ENCODE results near the gene FAM76A. TPM values are rescaled to one million over a fixed set of nuclear protein-coding genes. Genes with fewer than 3 reads are reported as not detected.

Gene FAM76A
- total RNA-seq: 10.1 and 20.0 TPM in 2 replicates

DNA sequence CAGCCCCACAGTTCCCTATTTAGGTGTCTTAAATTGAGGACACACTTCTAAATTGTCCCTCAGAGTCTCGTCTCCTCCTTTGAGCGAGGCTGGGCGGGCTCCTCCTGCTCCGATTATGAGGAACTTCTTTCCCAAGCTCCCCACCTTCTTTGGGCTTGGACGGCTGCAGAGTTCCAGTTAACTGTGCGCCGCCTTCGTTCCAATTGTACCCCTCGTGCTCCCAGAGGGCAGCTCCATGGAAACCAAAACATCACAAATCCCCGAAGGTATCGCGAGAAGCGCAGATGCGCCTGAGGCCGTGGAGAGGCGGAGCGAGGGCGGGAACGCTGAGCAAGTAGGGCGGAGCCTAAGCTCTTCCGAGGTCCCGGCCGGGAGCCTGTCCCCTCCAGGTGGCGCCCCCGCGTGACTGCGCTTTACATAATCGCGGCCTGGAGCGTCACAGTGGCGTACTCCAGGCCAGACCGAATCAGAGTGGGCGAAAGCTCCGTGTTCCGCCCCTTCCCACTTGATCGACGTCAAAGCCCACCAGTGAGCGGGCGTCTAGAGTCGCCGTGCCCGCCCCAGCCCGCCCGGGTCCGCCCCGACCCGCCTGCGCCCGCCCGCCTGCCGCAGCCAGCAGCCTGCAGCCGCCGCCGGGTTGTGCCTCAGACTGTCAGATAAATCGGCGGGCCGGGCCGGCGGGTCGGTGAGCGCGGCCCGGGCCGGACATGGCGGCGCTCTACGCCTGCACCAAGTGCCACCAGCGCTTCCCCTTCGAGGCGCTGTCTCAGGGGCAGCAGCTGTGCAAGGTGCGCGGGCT is at the start of gene FAM76A:
Gene FAM76A, plus strand, starts transcription at position 588 of the 799 bp plus-strand sequence. Its CDS starts 120 bp downstream, at position 708.

DNA sequence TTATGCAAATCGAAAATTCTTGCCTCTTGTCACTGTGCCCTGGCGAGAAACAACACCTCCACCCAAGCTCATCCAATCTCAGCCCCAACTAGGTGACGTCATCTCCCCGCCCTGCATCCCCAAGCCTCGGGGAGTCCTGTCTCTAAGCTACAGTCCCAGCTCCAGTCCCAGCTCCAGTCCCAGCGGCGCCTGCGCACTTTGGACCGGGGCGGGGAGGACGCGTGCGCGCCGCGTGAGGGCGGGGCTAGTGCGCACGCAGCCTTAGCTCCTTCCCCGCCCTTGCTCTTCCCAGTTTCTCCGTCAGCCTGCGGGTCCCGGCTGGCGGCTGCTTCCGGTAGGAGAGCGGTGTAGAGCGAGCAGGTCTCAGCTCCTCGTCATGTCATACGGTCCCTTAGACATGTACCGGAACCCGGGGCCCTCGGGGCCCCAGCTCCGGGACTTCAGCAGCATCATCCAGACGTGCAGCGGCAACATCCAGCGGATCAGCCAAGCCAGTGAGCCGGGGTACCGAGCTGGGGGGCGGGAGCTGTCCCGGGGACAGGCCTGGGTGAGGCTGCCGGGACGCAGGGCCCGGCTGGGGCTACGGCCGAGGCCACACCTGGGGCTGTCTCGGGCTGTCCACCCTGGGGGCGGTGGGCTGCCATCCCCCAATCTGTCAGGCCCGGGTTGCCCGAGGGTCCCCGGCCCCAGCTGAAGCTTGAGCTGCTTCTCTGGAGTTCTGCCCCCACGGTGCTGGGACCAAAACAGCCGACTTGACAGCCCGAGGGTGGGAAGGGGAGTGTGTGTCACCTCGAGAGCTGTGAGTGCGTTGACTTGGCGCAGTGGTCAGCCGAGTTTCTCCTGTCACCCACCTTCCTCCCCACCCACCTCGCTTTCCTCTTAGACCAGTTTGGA is 47.4 kb downstream of the FAM76A start, which contains the start of gene STX12:
Gene STX12, plus strand, starts transcription at position 288 of the 894 bp plus-strand sequence. Its CDS starts 89 bp downstream, at position 377.

Small RNA genes lying within 50 kb of the gene (small RNA-seq; reads per million reads assigned to genes)
- gene AL020997.2 (ENCODE audit: low replicate concordance): 0.26 reads per million
- gene RNU6-424P (ENCODE audit: low replicate concordance): not detected

Other genes with a start within 250 kb of the FAM76A start
- 23.0 and 23.3 TPM in 2 replicates for gene WASF2, start 235.8 kb upstream of the FAM76A start, total RNA-seq
- gene AHDC1, start 121.8 kb upstream of the FAM76A start, total RNA-seq: 9.8 and 15.3 TPM in 2 replicates
- gene FGR, start 90.8 kb upstream of the FAM76A start, total RNA-seq: not detected in 2 replicates
- gene IFI6, start 53.8 kb upstream of the FAM76A start, total RNA-seq: 48.4 and 78.6 TPM in 2 replicates
- 51.4 and 79.5 TPM in 2 replicates for gene STX12, start 47.3 kb downstream of the FAM76A start, total RNA-seq
- gene PPP1R8, start 104.8 kb downstream of the FAM76A start, total RNA-seq: 35.2 and 42.8 TPM in 2 replicates
- 7.2 and 7.6 TPM in 2 replicates for gene THEMIS2, start 146.6 kb downstream of the FAM76A start, total RNA-seq
- 16.9 and 34.5 TPM in 2 replicates for gene RPA2, start 188.6 kb downstream of the FAM76A start, total RNA-seq
- 0.22 TPM in 1 of 2 replicates, not detected in the other for gene SMPDL3B, start 209.0 kb downstream of the FAM76A start, total RNA-seq
- 11.2 and 13.0 TPM in 2 replicates for gene XKR8, start 234.0 kb downstream of the FAM76A start, total RNA-seq

All from placental pericyte (primary cell).